ENCODE results near the gene KAZALD1.

The KAZALD1 gene

GRCh38 chr10:101062232-101063049 is 652 bp downstream of the KAZALD1 start:
- Histone ChIP-seq H3K27me3 (replicated peaks) (no peaks in the 10 kb centered on the region), H3K27ac (no peak overlapping the region), H3K4me3 (ENCODE audit: low read depth, low read length) (peak overlapping the region; percentile 97), H3K36me3 (replicated peaks) (no peaks in the 10 kb centered on the region)
- TF ChIP-seq CTCF (IDR thresholded peaks at IDR 0.05; ENCODE audit: low read depth, low read length, missing control alignments), result peak; percentile 39
- DNase-seq, result no peak
- in situ Hi-C loops (cut with HindIII; ENCODE audit: low pct_ligation_motif_present, low sequenced_read_pairs), result no loop called here

DNA sequence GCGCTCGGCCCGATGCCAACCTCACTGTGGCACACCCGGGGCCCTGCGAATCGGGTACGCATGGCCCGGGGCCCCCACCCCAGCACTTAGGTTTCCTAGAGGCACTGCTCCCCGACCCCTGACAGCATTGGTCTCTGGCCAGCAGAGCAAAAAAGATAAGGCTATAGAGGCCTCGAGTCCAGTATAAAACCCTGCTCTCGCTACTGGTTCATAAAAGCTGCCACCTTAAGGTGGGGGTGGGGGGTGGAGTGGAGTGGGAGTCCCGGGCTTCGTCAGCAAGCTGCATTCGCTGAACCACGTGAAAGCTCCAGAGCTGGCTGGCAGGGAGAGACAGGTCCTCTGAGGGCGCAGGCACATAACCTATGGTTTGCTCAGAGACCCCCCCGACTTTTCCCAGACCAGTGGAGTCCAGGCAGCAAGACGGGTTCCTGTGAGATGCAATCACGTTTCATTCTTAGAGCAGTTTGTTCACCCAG is 1.3 kb downstream of the KAZALD1 start:
- Histone ChIP-seq H3K36me3 (replicated peaks) (no peaks in the 10 kb centered on the region), H3K4me3 (ENCODE audit: low read depth, low read length) (peak overlapping the region; percentile 17), H3K27ac (no peak overlapping the region), H3K27me3 (replicated peaks) (no peaks in the 10 kb centered on the region)
- TF ChIP-seq CTCF (IDR thresholded peaks at IDR 0.05; ENCODE audit: low read depth, low read length, missing control alignments), result no peak
- in situ Hi-C loops (cut with HindIII; ENCODE audit: low pct_ligation_motif_present, low sequenced_read_pairs), result no loop called here
- no peak for DNase-seq

DNA sequence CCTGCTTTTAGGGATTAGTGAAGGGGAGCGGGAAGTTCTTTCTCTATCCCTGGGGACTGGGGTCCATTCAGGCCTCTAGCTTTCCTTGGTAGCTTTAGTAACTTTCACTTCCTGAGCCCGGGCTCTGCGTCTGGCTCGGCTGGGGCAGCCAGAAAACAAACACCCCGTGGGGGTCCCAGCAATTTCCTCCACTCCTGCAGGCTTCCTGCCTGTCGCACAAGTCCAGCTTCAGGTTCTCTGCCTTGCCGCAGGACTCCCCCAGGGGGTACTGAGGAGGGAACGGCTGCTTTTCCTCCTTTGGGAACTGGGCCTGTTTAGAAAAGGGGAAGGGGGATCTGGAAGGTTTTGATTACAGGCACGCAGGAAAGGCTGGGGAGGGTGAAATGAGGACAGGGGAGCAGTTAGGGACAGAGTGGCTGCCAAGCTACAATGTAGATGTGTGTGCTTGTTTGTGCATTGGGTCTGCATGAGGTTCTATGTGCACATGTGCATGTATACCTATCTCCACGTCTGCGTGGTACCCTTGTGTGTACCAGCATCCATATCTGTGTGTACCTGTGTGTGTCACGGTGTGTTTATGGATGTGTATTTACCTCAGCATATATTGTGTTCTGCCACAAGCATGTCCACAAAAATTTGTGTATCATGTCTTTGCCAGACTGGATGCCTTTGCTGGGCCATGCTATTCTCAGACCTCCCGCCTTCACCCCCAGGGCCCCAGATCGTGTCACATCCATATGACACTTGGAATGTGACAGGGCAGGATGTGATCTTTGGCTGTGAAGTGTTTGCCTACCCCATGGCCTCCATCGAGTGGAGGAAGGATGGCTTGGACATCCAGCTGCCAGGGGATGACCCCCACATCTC is 2.0 kb downstream of the KAZALD1 start:
- no peak overlapping the region for H3K27ac ChIP-seq
- DNase-seq, result no peak

DNA sequence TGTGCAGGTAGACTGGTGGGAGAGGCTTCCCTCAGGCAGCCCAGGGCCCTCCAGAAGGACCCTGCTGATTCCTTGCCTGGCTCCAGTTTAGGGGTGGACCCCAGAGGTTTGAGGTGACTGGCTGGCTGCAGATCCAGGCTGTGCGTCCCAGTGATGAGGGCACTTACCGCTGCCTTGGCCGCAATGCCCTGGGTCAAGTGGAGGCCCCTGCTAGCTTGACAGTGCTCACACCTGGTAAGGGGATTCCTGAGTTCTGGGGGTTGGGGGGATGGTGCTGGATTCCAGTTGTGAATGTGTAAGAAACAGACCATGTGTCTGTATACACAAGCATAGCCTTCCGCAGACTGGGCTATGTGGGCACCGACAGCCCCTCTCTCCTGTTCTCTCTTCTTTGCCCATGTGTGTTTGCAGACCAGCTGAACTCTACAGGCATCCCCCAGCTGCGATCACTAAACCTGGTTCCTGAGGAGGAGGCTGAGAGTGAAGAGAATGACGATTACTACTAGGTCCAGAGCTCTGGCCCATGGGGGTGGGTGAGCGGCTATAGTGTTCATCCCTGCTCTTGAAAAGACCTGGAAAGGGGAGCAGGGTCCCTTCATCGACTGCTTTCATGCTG is 2.7 kb downstream of the KAZALD1 start:
- Histone ChIP-seq H3K4me3 (ENCODE audit: low read depth, low read length) (no peak overlapping the region), H3K27ac (no peak overlapping the region), H3K36me3 (replicated peaks) (no peaks in the 10 kb centered on the region), H3K27me3 (replicated peaks) (no peaks in the 10 kb centered on the region)
- no peak for TF ChIP-seq CTCF (IDR thresholded peaks at IDR 0.05; ENCODE audit: low read depth, low read length, missing control alignments)
- in situ Hi-C loops (cut with HindIII; ENCODE audit: low pct_ligation_motif_present, low sequenced_read_pairs), result no loop called here
- DNase-seq, result no peak

More for the DNA sequence above, 2.0 kb downstream of the KAZALD1 start:
- TF ChIP-seq CTCF (IDR thresholded peaks at IDR 0.05; ENCODE audit: low read depth, low read length, missing control alignments), result no peak
- no peaks in the 10 kb centered on the region for H3K36me3 ChIP-seq (replicated peaks)
- no peak overlapping the region for H3K4me3 ChIP-seq (ENCODE audit: low read depth, low read length)
- no peaks in the 10 kb centered on the region for H3K27me3 ChIP-seq (replicated peaks)
- in situ Hi-C loops (cut with HindIII; ENCODE audit: low pct_ligation_motif_present, low sequenced_read_pairs), result no loop called here

DNA sequence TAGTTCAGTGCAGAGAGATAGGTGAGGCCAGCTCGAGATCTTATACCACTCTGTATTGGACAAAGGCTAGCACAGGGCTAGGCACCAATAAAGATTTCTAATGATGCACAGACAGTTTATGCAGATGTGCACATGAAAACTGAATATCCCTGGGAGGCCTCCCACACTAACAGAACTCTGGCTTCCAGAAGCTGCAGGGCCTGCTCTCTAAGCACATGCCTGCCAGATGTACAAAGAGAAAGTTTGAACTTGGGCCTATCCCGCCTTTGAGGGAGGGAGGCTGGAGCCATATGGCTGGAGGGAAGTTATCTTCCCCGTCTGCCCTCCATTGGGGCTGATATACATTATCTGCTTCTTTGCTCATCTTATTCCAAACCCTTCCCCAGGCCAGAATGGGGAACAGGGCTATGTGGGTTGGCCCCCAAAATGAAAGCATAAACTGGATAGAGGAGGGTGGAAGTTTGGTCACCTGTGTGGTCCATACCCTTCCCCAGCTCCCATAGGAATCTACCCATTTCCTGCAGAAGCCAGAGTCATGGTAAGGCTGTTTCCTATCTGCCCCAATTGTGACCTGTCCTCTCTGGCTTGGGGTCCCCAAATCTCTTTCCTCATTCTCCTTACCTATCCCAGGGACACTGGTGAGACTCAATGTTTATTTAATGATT is 3.8 kb downstream of the KAZALD1 start:
- no peak for DNase-seq
- Histone ChIP-seq H3K27ac (no peak overlapping the region), H3K4me3 (ENCODE audit: low read depth, low read length) (no peak overlapping the region), H3K27me3 (replicated peaks) (no peaks in the 10 kb centered on the region), H3K36me3 (replicated peaks) (no peaks in the 10 kb centered on the region)
- TF ChIP-seq CTCF (IDR thresholded peaks at IDR 0.05; ENCODE audit: low read depth, low read length, missing control alignments), result no peak
- in situ Hi-C loops (cut with HindIII; ENCODE audit: low pct_ligation_motif_present, low sequenced_read_pairs), result no loop called here

All from brain microvascular endothelial cell (primary cell).